Endothelial cell (in vitro differentiated cells): Measurements from ENCODE around the gene GPN3. TPM values are rescaled to one million over a fixed set of nuclear protein-coding genes. Genes with fewer than 3 reads are reported as not detected.
"Not testable (repeated sequence)": the region's sequence is repeated elsewhere in the genome, so short reads cannot be mapped to it uniquely, and the experiment has no call there.

Source experiments
- DNase-seq: peaks from one replicate; pipeline ENCODE4 v3.0.0; 2021; ENCODE audit warnings: low spot score
- H3K27ac Mint-ChIP-seq: one replicate; pipeline ENCODE4 v1.8.0; 2021; ENCODE audit warnings: mixed read lengths, inconsistent platforms; ENCODE audit not compliant: unreplicated experiment
- H3K27me3 Mint-ChIP-seq: one replicate; pipeline ENCODE4 v1.8.0; 2021; ENCODE audit warnings: mild to moderate bottlenecking, moderate library complexity, mixed read lengths, inconsistent platforms; ENCODE audit not compliant: unreplicated experiment
- H3K36me3 Mint-ChIP-seq: one replicate; pipeline ENCODE4 v1.8.0; 2021; ENCODE audit warnings: mild to moderate bottlenecking, low read depth, mixed read lengths, inconsistent platforms; ENCODE audit not compliant: unreplicated experiment
- H3K4me1 Mint-ChIP-seq: one replicate; pipeline ENCODE4 v1.8.0; 2021; ENCODE audit warnings: mild to moderate bottlenecking, mixed read lengths, inconsistent platforms; ENCODE audit not compliant: unreplicated experiment
- H3K4me3 Mint-ChIP-seq: one replicate; pipeline ENCODE4 v1.8.0; 2021; ENCODE audit warnings: mild to moderate bottlenecking, mixed read lengths, inconsistent platforms; ENCODE audit not compliant: unreplicated experiment
- H3K9me3 Mint-ChIP-seq: one replicate; pipeline ENCODE4 v1.8.0; 2021; ENCODE audit warnings: mixed read lengths, inconsistent platforms; ENCODE audit not compliant: unreplicated experiment
- CTCF ChIP-seq: fragments of 200-600 bp; sonication (generic); IDR thresholded peaks from one replicate; pipeline ENCODE4 v1.5.0; 2021; ENCODE audit warnings: antibody characterized with exemption; ENCODE audit not compliant: unreplicated experiment
- total RNA-seq: library from RNA; stranded (reverse); fragmentation: NEBNext Ultra II Directional; extraction: Animal tissue kit (Norgen Biotek cat#: 25700); gene quantifications from one replicate; pipeline ENCODE4 v1.2.1, GENCODE V29; 2021; ENCODE audit not compliant: unreplicated experiment

GPN3 gene
- total RNA-seq, 1 donor from 2014 or later, result 20.4 TPM

GRCh38 chr12:110426406-110426805 is 41.7 kb downstream of the GPN3 start:
- no peak for TF ChIP-seq CTCF
- H3K4me1 Mint-ChIP-seq, result no peaks in the 10 kb centered on the region
- no peak for DNase-seq
- H3K4me3 Mint-ChIP-seq, result no peak overlapping the region
- H3K27ac Mint-ChIP-seq, result no peak overlapping the region
- H3K27me3 Mint-ChIP-seq, result no peaks in the 10 kb centered on the region
- no peaks in the 10 kb centered on the region for H3K9me3 Mint-ChIP-seq
- no peaks in the 10 kb centered on the region for H3K36me3 Mint-ChIP-seq

GRCh38 chr12:110424237-110424636 is 43.8 kb downstream of the GPN3 start:
- no peaks in the 10 kb centered on the region for H3K9me3 Mint-ChIP-seq
- H3K4me1 Mint-ChIP-seq, result no peaks in the 10 kb centered on the region
- no peak overlapping the region for H3K4me3 Mint-ChIP-seq
- TF ChIP-seq CTCF, result no peak
- H3K36me3 Mint-ChIP-seq, result no peaks in the 10 kb centered on the region
- no peak for DNase-seq
- no peaks in the 10 kb centered on the region for H3K27me3 Mint-ChIP-seq
- no peak overlapping the region for H3K27ac Mint-ChIP-seq

GRCh38 chr12:110421701-110422100 is 46.4 kb downstream of the GPN3 start:
- Mint-ChIP-seq H3K36me3 (no peaks in the 10 kb centered on the region), H3K4me1 (peaks cover 8% of the 10 kb centered on the region), H3K9me3 (no peaks in the 10 kb centered on the region), H3K27ac (no peak overlapping the region), H3K4me3 (no peak overlapping the region), H3K27me3 (no peaks in the 10 kb centered on the region)
- DNase-seq, result no peak
- TF ChIP-seq CTCF, result no peak

- H3K9me3 Mint-ChIP-seq, result no peaks in the 10 kb centered on the region
- H3K27ac Mint-ChIP-seq, result no peak overlapping the region
These were observed 46.8 kb downstream of the GPN3 start for GRCh38 chr12:110421159-110421661.

GRCh38 chr12:110420644-110421043 is 47.4 kb downstream of the GPN3 start:
- H3K4me3 Mint-ChIP-seq, H3K27me3 Mint-ChIP-seq, H3K9me3 Mint-ChIP-seq, DNase-seq, H3K4me1 Mint-ChIP-seq, H3K27ac Mint-ChIP-seq, H3K36me3 Mint-ChIP-seq: not testable (repeated sequence)

More at GRCh38 chr12:110421159-110421661, 46.8 kb downstream of the GPN3 start:
- Mint-ChIP-seq H3K27me3 (no peaks in the 10 kb centered on the region), H3K4me3 (no peak overlapping the region), H3K4me1 (peaks cover 8% of the 10 kb centered on the region), H3K36me3 (no peaks in the 10 kb centered on the region)
- TF ChIP-seq CTCF, result no peak
- DNase-seq, result no peak

GRCh38 chr12:110417113-110417512 is 50.9 kb downstream of the GPN3 start:
- H3K4me3 Mint-ChIP-seq, DNase-seq, H3K27me3 Mint-ChIP-seq, H3K36me3 Mint-ChIP-seq, H3K4me1 Mint-ChIP-seq, H3K9me3 Mint-ChIP-seq: not testable (repeated sequence)
- H3K27ac Mint-ChIP-seq, result peak overlapping the region; percentile 5

GRCh38 chr12:110410086-110410485 is 58.0 kb downstream of the GPN3 start:
- H3K27ac Mint-ChIP-seq, H3K36me3 Mint-ChIP-seq, H3K27me3 Mint-ChIP-seq, DNase-seq, H3K4me1 Mint-ChIP-seq, H3K9me3 Mint-ChIP-seq, H3K4me3 Mint-ChIP-seq: not testable (repeated sequence)

GRCh38 chr12:110405126-110405662 is 62.9 kb downstream of the GPN3 start:
- H3K27ac Mint-ChIP-seq, DNase-seq, H3K4me3 Mint-ChIP-seq, H3K36me3 Mint-ChIP-seq, H3K27me3 Mint-ChIP-seq, H3K9me3 Mint-ChIP-seq: not testable (repeated sequence)
- peaks cover 12% of the 10 kb centered on the region for H3K4me1 Mint-ChIP-seq
